Body of pancreas (tissue), 4 donors: ENCODE results near the gene UBE2Q1.

Source experiments
- POLR2A ChIP-seq, 3 donors: fragments of 450-650 bp; IDR thresholded peaks; one replicate each; pipeline ENCODE4 v1.6.1; 2016; ENCODE audit warnings: antibody characterized with exemption in 3 of 3, mild to moderate bottlenecking in 2 of 3
- TF ChIP-seq, protein P1 (sequence below), 7 experiments: fragments of 450-650 bp in 4 of 7; fragments of 200-600 bp in 3 of 7; sonication (generic) in 3 of 7; IDR thresholded peaks; one replicate each; pipeline ENCODE4 v1.5.1; 2016 to 2019; ENCODE audit warnings: antibody characterized with exemption in 7 of 7

DNA sequence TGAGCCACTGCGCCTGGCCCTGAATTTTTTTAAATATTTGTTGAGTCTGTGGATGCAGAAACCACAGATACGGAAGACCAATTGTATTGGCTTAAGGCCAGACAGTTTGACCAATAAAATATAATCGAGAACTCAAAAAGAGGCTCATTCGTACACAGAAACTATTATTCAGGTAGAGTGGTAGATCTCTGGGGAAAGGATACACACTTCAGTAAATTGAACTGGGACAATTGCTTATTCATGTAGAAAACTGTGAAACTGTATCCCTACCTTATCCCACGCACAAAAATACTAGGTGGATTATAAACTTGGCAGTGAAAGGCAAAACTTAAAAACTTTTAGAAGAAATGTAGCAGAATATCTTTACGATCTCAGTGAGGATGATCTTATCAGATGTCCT, 31.3 kb downstream of the UBE2Q1 start:
- TF ChIP-seq, protein P1, sequence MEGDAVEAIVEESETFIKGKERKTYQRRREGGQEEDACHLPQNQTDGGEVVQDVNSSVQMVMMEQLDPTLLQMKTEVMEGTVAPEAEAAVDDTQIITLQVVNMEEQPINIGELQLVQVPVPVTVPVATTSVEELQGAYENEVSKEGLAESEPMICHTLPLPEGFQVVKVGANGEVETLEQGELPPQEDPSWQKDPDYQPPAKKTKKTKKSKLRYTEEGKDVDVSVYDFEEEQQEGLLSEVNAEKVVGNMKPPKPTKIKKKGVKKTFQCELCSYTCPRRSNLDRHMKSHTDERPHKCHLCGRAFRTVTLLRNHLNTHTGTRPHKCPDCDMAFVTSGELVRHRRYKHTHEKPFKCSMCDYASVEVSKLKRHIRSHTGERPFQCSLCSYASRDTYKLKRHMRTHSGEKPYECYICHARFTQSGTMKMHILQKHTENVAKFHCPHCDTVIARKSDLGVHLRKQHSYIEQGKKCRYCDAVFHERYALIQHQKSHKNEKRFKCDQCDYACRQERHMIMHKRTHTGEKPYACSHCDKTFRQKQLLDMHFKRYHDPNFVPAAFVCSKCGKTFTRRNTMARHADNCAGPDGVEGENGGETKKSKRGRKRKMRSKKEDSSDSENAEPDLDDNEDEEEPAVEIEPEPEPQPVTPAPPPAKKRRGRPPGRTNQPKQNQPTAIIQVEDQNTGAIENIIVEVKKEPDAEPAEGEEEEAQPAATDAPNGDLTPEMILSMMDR (IDR thresholded peaks at IDR 0.05), result no peak
- no peak for TF ChIP-seq POLR2A (IDR thresholded peaks at IDR 0.05)
